Activated effector memory CD4-positive, alpha-beta T cell treated with anti-CD3 and anti-CD28 coated beads, Interleukin-2, amount 50 U/mL, for 16 hours (primary cell): ENCODE measurements around the gene TRUB1.

ENCODE experiments used
- DNase-seq: peaks from one replicate; pipeline ENCODE4 v3.0.0-alpha.2; 2020

TRUB1 gene

DNA sequence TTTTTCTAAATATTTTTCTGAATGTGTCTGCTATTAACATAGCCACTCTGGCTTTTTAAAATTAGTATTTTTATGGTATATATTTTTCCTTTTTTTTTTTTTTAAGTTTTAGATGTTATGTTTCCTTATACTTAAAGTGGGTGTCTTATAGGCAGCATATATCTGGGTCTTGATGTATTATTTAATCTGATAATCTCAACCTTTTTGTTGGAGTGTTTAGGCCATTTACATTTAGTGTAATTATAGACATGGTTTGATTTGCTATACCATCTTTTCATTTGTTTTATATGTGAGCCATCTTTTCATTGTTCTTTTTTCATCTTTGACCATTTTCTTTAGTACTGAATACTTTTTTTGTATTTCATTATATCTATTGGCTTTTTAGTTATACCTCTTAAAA, 45.0 kb downstream of the TRUB1 start:
- no peak for DNase-seq

DNA sequence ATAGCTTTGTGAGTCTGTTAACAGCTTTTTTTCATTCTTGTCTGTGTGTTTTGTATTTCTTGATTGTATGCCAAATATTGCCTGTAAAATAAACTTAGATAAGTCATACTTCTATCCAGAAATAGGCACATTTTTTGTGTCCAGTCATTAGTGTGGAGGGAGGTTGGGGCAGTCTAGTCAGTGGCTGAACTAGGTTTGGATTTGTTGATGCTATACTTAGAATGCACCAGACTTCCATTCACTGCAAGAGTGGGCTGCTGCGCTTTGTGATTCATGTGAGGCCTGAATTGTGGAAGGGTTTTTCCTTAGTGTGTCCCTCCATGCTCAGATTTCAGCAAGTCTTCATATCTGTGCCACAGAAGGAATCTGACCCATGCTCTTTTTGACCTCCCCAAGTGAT, 50.0 kb downstream of the TRUB1 start:
- no peak for DNase-seq

DNA sequence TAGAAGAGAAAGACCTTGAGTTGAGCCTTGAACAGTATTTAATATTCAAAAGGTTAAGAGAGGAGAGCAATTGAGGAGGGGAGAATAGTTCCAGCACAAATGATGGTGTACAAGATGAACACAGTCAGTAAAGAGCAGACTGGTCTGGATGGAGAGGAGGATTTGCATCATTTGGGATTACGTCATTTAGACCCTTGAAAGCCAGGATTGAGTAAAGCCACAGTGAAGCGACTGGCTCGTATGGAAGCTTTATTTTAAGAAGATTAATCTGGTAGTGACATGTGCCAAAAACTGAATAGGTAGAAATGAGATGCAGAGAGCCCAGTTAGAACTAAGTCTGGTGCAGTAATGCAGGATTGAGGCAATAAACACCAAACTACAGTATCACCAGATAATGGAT, 52.6 kb downstream of the TRUB1 start:
- no peak for DNase-seq

DNA sequence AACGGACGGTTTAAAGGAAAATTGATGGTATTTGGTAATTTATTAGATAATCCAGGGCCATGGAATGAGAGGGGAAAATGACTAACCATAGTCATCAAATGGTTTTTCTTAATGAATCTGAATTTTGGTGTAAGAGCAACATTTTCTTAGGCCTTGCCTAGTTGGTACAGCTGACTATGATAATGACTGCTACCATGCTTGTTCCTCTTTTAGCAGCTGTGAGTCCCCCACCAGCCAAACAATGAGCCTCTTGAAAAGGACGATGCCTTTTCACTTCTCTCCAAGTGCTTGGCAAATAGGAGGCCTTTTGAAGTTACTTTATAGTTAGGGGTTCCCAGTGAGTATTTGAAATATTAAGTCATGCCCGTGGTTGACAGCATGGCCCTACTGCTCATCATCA, 53.0 kb downstream of the TRUB1 start:
- no peak for DNase-seq

DNA sequence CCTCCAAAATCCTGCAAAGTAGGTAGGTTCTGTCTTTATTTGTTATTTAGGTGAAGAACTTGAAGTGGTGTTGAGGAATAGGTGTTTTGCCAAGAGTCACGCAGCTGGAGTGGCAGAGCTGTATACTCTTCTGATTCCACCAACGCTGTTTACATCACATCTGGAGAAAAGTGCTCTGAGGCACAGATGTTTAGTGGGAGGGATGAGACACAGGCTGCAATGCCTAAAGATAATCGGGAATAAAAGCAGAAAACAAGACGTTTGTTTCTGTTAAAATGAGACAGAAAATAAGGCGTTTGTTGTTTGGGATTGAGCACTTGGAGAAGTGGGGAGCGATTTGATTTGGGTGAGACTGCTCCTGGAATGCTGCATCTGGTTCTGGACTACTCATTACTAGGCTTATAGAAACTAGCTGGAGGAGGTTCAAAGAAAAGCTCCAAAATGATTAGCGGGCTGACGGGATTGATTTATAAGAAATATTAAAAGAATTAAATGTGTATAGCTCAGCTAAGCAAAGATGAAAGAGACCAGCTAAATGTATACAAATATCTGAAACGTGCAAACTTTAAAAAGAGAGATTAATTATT, 54.3 kb downstream of the TRUB1 start:
- DNase-seq = no peak

DNA sequence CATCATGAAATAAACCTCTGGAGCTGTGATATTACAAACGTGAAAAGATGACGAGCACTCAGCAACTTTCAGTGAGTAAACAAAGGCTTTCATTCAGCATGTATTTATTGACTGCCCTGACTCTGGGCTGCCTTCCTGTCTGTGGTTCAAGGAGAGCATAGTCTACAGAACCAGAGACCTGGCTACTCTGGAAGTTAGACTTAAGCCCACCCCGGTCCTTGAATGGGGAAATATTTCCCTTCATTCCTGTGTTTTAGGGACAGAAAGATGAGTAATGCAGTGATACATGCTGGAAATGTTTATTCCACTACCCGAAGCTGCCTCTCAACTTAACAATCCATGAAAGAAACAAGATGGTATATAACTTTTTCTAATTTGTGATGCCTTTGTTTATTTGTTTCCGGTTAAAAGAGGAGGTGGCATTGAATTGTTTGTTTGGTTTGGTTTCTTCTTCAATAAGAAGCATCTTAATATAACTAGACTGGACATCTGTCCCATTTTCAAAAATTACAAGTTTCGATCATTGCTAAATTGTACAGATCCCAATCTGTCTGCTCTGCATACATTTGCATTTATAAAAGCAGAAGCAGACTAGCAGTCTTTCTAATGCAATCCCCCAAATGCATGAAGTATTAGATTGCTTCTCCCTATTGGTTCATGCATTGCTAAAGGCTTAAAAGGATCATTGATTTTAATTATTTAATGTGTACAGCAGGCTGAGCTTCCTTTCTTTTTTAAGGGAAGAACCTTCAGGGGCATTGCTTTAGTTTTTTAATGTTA, 57.7 kb downstream of the TRUB1 start:
- DNase-seq = no peak

DNA sequence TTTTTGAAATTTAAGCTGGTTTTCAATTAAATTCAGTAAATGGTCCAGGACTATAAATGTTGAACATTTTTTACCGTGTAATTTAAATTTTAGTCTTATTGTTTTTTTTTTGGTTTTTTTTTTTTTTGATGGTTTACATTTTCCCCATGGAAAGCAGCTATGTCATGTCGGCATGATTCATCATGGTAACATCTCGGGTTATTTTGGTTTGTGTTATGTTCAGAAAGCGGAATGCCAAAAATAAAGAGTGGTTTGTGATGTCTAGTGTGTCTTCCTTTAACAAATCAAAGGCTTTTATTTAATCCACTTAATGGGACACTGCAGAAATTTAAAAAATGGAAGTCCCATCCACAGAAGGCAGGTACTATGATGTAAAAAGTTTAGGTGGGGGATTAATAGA, 58.5 kb downstream of the TRUB1 start:
- no peak for DNase-seq

DNA sequence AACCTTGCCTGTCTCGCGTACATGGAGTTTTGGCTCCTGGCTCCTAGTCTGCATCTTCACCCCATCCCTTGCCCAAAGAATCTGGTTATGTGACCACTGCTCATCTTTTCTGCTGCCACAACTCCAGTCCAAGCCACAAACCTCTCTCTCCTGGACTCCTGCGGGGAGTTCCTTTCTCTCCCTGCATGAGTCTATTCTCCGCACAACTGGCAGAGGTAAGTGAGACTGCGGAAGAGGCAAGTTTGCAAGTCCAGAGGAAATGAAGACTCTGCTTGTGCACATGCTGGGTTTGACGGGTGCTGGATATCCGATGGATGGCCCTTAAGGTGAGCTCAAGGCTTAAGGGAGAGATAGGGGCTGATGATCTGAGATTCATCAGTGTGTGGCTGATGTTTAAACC, 61.0 kb downstream of the TRUB1 start:
- no peak for DNase-seq

DNA sequence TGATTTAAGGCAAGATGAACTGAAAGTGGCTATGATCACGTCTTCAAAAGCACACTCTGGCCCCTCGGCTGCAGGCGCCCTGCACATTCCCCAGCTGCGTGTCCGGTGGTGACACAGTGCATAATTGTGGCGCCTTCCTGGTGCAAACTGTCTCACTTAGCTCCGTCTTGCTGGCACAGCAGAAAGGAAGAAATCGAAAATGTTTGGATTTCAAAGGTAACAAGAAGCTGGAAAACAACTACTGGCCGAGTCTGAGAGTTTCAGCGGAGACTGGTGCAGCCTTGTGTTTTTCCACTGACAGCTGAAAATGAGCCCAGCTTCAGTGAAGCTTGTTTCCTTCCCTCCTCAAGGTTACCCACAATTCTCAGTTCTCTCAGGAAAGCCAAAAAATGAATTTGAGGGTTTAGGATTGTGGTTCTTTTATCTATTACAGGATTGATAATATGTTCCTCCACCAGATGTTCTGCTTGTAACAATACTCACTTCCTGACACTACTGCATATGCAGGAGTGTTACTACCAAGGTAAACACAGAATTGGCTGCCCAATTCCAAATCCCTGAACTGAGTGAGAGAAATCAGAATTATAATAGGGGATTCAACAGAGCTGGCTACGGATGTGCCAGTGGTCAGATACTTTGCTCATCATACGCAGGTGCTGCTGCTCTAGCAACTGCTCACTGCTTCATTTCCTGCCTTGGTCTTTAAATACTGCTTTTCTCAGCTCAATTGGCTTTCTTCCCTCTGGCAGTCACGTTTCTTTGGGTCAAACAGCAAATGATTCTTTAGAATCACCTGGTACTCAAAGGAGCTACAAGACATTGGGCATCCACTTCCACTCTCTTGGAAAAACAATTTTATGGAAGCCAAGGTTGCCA, 63.7 kb downstream of the TRUB1 start:
- DNase-seq = no peak

DNA sequence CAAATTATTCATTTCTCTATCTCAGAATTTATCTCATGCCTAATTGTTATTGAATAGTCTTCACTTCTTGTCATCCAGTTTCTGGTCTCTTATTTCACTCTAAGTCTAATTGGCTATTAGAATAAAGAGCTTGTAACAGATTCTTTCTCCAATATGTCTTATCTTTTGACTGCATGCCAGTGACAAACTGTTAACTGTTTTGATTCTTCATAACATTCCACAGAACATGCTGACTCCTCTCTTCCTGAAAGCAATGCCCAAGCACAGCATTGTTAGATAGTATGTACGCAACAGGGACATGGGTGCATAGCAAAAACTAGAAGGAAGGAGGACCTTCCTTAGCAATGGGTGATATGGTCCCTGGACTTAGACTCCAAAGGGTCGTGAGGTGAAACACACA, 65.4 kb downstream of the TRUB1 start:
- DNase-seq = no peak

DNA sequence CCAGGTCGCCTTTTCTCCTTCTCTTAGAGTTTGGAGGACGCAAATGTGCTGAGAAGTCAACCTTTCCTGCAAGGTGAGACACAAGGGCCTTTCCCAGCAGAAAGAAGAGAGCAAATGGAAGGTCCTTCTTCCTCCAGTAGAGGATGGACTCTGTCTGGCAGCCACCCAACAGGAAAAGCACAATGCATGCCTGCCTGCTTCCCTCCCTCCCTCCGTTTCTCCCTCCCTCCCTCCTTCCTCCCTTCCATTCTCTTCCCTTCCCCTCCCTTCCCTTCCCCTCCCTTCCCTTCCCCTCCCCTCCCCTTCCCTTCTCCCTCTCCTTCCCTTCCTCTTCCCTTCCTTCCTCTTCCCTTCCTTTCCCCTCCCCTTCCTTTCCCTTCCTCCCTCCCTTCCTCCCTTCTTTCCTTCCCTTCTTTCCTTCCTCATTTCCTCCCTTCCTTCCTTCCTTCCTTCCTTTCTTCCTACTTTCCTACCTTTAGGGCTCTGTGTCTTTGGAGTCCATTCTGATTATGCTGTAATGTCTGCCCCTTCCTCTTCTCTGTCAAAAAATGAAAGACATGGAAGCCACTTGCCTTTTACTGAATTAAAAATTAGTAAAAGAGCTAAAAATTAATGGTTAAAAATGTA, 66.4 kb downstream of the TRUB1 start:
- DNase-seq = no peak

DNA sequence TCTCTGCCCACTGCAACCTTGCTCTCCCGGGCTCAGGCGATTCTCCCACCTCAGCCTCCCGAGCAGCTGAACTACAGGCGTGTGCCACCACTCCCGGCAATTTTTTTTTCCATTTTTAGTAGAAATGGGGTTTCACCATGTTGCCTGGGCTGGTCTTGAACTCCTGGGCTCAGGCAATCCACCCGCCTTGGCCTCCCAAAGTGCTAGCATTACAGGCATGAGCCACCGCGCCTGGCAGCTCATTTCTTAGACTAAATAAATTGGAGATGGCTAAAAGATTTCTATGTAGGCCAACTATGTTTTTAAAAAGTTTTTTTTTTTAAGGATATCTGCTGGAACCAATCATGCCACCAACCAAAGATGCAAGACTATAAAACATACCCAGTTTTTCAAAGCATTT, 67.8 kb downstream of the TRUB1 start:
- no peak for DNase-seq

DNA sequence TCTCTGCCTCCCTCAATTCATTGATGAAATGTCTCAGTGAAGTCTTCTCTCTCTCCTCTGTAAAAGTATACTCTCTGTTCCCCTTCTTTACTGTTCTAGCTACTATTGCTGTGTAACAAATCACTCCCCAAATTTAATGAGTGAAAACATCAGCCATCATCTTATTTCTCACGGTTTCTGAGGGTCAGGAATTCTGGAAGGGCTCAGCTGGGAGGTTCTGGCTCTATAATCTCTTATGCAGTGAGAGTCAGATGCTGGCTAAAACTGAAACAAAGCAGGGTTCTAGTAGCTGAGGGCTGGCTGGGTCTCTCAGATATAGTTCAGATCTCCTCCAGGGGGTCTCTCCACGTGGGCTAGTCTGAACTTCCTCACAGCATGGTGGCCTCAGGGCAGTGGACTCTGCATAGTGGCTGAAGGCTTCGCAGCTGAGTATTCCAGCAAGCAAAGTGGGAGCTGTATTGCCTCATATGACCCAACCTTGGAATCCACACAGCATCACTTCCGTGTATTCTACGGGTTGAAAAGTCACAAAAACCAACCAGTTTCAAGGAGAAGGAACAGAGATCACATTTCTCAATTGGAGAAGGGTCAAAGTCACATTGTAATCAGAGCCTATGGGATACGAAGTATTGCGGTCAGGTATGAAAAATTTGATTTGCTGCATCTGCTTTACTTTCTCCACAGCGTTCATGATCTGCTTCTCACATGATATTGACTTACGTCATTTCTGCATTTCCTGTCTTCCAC, 80.4 kb downstream of the TRUB1 start:
- DNase-seq = no peak

DNA sequence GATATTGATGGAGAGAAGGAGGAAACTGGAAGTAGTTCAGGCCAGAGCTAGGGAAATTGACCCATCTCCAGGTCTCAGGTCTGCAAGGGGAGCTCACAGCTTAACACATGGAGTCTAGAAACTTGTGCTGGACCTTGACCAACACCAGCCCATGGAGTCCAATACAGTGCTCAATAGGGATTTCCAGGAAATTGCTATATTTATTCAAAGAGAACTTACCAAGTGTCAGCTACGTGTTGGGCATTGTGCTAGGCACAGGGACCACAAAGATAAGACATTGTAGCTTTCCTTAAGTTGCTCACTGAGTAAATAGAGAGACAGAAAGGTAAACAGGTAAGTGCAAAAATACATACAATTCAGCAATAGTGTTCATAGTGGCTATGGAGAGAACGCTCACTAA, 82.5 kb downstream of the TRUB1 start:
- no peak for DNase-seq

DNA sequence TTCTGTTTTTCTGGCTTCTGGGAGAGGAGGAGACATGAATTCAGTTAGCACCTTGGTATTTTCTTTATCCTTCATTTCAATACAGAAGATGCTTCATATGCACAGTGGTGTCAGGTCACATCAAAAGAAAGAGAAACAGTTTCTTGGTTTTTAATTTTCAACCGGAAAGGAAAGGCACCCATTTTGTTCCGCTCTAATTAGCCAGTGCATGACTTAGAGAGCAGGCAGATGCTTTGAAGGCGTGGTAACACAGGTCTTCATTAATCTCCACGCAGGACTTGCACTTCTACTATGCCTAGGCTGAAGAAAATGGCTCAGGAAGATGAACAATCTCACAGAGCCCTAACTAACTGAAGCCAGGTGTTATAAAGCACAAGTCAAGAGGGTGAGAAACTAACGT, 84.7 kb downstream of the TRUB1 start:
- DNase-seq = no peak

DNA sequence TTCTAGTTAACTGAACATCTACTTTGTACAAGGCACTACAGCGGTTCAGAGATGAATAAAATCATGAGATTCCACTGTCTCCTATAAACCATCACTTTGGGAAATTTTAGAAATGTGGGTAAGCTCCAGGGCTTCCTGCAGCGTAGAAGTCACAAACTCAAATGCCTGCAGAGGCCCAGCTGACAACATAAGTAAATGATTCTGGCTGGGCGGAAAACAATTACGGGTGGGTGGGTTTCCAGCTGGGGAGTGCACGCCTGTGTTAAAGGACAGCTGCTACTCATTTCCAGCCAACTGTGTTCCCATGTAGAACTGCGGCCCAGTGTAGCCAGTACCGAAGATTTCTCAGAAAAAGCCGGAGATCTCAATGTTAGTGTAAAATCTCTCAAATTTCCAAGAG, 85.7 kb downstream of the TRUB1 start:
- no peak for DNase-seq

DNA sequence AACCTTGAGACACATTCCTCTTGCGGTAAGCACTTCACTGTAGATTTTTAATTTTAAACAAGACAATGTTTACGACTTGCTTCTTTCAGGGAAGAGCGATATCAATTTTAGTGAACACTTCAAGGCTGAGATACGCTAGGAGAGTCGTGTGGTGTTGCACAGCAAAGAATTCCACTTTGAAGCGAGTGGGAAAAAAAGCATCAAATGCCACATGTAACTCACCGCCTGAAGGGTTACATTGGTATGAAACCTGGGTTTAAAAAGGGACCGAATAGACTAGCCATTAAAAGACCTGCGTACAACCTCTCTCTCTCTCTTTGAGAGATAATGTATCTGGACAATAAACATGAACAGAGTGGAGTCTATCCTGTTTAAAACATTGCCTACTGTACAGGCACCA, 86.4 kb downstream of the TRUB1 start:
- no peak for DNase-seq

DNA sequence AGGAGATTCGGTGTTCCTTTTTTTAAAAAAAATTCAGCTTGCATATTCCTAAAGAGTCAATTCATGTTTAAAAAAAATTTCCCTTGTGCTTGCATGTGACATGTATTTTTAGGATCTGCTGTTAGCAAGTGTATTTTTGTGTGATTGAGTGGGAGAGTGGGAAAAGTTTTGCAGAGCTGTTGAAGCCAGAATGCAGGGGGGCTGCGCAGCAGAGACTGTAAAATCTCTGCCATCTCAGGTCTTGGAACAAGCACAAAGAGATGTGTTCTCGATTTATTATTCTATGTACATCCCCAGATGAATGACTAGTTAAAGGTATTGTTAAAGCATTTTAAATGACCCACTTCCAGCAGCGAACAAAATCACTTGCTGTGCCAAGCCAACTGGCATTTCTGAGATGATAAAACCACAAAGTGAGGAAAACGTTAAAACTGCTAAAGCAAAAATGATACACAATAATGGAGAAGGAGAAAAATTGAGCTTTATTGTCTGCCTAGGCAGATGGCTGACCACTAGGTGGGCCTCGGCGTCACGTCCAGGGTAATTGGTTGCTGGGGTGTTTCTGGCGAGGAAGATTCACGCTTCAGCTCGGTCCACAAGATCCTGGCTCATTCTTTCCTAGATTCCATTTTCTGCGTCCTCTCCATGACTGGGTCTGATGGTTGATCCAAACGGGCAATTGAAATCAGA, 88.2 kb downstream of the TRUB1 start:
- DNase-seq = no peak

DNA sequence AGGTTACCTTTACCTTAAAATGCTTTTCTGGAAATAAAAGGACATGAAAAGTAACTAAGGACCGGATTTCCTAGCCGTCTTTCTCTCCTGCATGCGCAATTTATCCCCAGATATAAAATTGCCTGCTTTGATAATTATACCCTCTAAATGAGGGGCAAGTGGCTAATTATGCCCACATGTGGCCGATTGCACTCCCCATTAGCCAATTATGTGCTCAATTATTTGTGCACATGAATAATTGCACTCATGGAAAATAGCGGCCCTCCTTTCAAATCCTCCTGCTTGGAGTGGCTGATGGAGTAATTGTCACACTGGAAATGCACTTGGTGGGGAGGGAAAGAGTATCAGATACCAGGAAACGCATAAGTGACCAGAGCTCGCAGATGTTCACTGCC, 88.7 kb downstream of the TRUB1 start:
- no peak for DNase-seq
